PC-3 (cell line): ENCODE results near the gene LNX2.

Experiments used
- CTCF ChIP-seq: fragments of 300-600 bp; sonication (generic); conservative IDR thresholded peaks from 2 replicates; pipeline ENCODE4 v1.5.1; 2017; ENCODE audit warnings: antibody characterized with exemption, low read depth, mild to moderate bottlenecking, low read length
- EZH2 ChIP-seq: fragments of 300-600 bp; sonication (generic); IDR thresholded peaks from one replicate; pipeline ENCODE4 v1.6.1; 2017; ENCODE audit warnings: antibody characterized with exemption, mild to moderate bottlenecking, low read length; ENCODE audit not compliant: unreplicated experiment
- EZH2phosphoT487 ChIP-seq: fragments of 300-600 bp; sonication (generic); IDR thresholded peaks from 2 replicates; pipeline ENCODE4 v1.6.1; 2018; ENCODE audit warnings: mild to moderate bottlenecking, antibody characterized with exemption, low read length, borderline replicate concordance

GRCh38 chr13:27565818-27566217 lies 54.5 kb downstream of the LNX2 start:
- TF ChIP-seq CTCF (no peak), EZH2phosphoT487 (no peak), EZH2 (no peak)
